Gastroesophageal sphincter (tissue), 4 donors: Measurements from ENCODE around the gene NKAIN1. TPM values are rescaled to one million over a fixed set of nuclear protein-coding genes. Genes with fewer than 3 reads are reported as not detected.

Experiments used
- ATAC-seq: fragments of 150-250 bp; one replicate; pipeline ENCODE4 v1.9.1; 2016; ENCODE audit warnings: mild to moderate bottlenecking, moderate library complexity
- H3K27ac ChIP-seq, 4 donors: fragments of 200-600 bp; sonication (generic) in 3 of 4; 1 replicate in 3 of 4; 2 replicates in 1 of 4; pipeline ENCODE4 v1.5.1; 2016 to 2019
- H3K27me3 ChIP-seq: fragments of 200-600 bp; sonication (generic); one replicate; pipeline ENCODE4 v1.5.1; 2019
- H3K36me3 ChIP-seq, 2 donors: fragments of 200-600 bp; sonication (generic); one replicate each; pipeline ENCODE4 v1.5.1; 2019; ENCODE audit warnings: control low read depth in 1 of 2
- H3K4me1 ChIP-seq, 3 donors: fragments of 200-600 bp; sonication (generic); 1 replicate in 2 of 3; 2 replicates in 1 of 3; pipeline ENCODE4 v1.5.1; 2016 to 2019; ENCODE audit warnings: control low read depth in 2 of 3
- H3K4me3 ChIP-seq, 2 donors: fragments of 200-600 bp; sonication (generic); one replicate each; pipeline ENCODE4 v1.5.1; 2019; ENCODE audit warnings: mild to moderate bottlenecking in 1 of 2, moderate library complexity in 1 of 2
- H3K9me3 ChIP-seq, 3 donors: fragments of 200-600 bp; sonication (generic); one replicate each; pipeline ENCODE4 v1.5.1; 2017 to 2019; ENCODE audit warnings: control low read depth in 2 of 3
- CTCF ChIP-seq, 4 experiments: fragments of 200-600 bp in 2 of 4; fragments of 450-650 bp in 2 of 4; sonication (generic) in 1 of 4; IDR thresholded peaks; one replicate each; pipeline ENCODE4 v1.5.1; 2017 to 2019; ENCODE audit warnings: antibody characterized with exemption in 4 of 4, mild to moderate bottlenecking in 2 of 4, moderate library complexity in 2 of 4
- EP300 ChIP-seq: sonication (generic); formaldehyde crosslinking; IDR thresholded peaks from one replicate; pipeline ENCODE4 v1.6.1; 2017; ENCODE audit warnings: antibody characterized with exemption, mild to moderate bottlenecking
- POLR2A ChIP-seq, 2 donors: fragments of 450-650 bp; IDR thresholded peaks; one replicate each; pipeline ENCODE4 v1.6.1; 2017; ENCODE audit warnings: antibody characterized with exemption in 2 of 2, mild to moderate bottlenecking in 2 of 2, moderate library complexity in 1 of 2
- POLR2AphosphoS5 ChIP-seq: sonication (generic); formaldehyde crosslinking; IDR thresholded peaks from one replicate; pipeline ENCODE4 v1.6.1; 2017; ENCODE audit warnings: antibody characterized with exemption
- WGBS, 2 donors: methylation state at CpG; one replicate each; pipeline ENCODE4 v1.1.5; 2018; ENCODE audit warnings: low coverage in 1 of 2; 5-methylcytosine and 5-hydroxymethylcytosine counted together
- total RNA-seq, 4 donors: library from RNA; depleted of rRNA; stranded (reverse); fragments of >200 nt; gene quantifications; one replicate each; pipeline ENCODE4 v1.1.0, GENCODE V29; 2016

NKAIN1 gene
- total RNA-seq, 4 donors from 2014 or later: not detected

- H3K4me1 ChIP-seq: peaks cover 0 to 18% (median 5%) of the 10 kb centered on the region in 3 donors
- 73% methylated on average over 9 to 10 of the region's 19 CpGs for WGBS, 2 donors
- no peak for ATAC-seq
- no peaks in the 10 kb centered on the region for H3K9me3 ChIP-seq
- TF ChIP-seq CTCF (IDR thresholded peaks at IDR 0.05) (no peak), EP300 (no peak), POLR2AphosphoS5 (no peak), POLR2A (IDR thresholded peaks at IDR 0.05) (no peak)
- H3K36me3 ChIP-seq: no peaks in the 10 kb centered on the region
- H3K27ac ChIP-seq: peak overlapping the region; percentile 6 to 86 (median 85)
- no peaks in the 10 kb centered on the region for H3K27me3 ChIP-seq
- peak overlapping the region; percentile 68 to 87 for H3K4me3 ChIP-seq
Observed at GRCh38 chr1:31154000-31154631, 85.6 kb downstream of the NKAIN1 start.

- no peak for TF ChIP-seq CTCF (IDR thresholded peaks at IDR 0.05)
- TF ChIP-seq POLR2A (IDR thresholded peaks at IDR 0.05): no peak
- TF ChIP-seq POLR2AphosphoS5: no peak
- no peak for TF ChIP-seq EP300
- H3K4me3 ChIP-seq: no peak overlapping the region
- H3K36me3 ChIP-seq: no peaks in the 10 kb centered on the region
- no peak overlapping the region for H3K27ac ChIP-seq
- 90 to 100% methylated on average over 3 of the region's 3 CpGs for WGBS, 2 donors
- H3K27me3 ChIP-seq: no peaks in the 10 kb centered on the region
- no peak for ATAC-seq
- no peaks in the 10 kb centered on the region for H3K9me3 ChIP-seq
- H3K4me1 ChIP-seq: peaks cover 0 to 18% (median 5%) of the 10 kb centered on the region in 3 donors
Observed at GRCh38 chr1:31153423-31153822, 86.3 kb downstream of the NKAIN1 start.

GRCh38 chr1:31152181-31152795 lies 87.4 kb downstream of the NKAIN1 start:
- WGBS, 2 donors: 60 to 70% methylated on average over 1 to 8 of the region's 8 CpGs
- Histone ChIP-seq H3K4me3 (no peak overlapping the region), H3K36me3 (no peaks in the 10 kb centered on the region), H3K9me3 (no peaks in the 10 kb centered on the region), H3K27me3 (no peaks in the 10 kb centered on the region), H3K4me1 (peaks cover 0 to 18% (median 5%) of the 10 kb centered on the region in 3 donors), H3K27ac (no peak overlapping the region)
- TF ChIP-seq POLR2AphosphoS5 (no peak), POLR2A (IDR thresholded peaks at IDR 0.05) (no peak), EP300 (no peak), CTCF (IDR thresholded peaks at IDR 0.05) (no peak)
- ATAC-seq: no peak

- WGBS, 2 donors: 67 to 94% methylated on average over 2 to 3 of the region's 3 CpGs
- H3K4me3 ChIP-seq: no peak overlapping the region
- H3K4me1 ChIP-seq: peaks cover 0 to 18% (median 5%) of the 10 kb centered on the region in 3 donors
- ATAC-seq: no peak
- H3K27me3 ChIP-seq: no peaks in the 10 kb centered on the region
- no peak overlapping the region for H3K27ac ChIP-seq
- H3K36me3 ChIP-seq: no peaks in the 10 kb centered on the region
- no peak for TF ChIP-seq POLR2AphosphoS5
- no peak for TF ChIP-seq CTCF (IDR thresholded peaks at IDR 0.05)
- no peak for TF ChIP-seq EP300
- no peak for TF ChIP-seq POLR2A (IDR thresholded peaks at IDR 0.05)
- H3K9me3 ChIP-seq: no peaks in the 10 kb centered on the region
Observed at GRCh38 chr1:31151402-31151801, 88.3 kb downstream of the NKAIN1 start.

- WGBS, 2 donors: 100% methylated on average over 1 of the region's 1 CpG
- Histone ChIP-seq H3K4me1 (no peaks in the 10 kb centered on the region), H3K27me3 (no peaks in the 10 kb centered on the region), H3K9me3 (no peaks in the 10 kb centered on the region), H3K4me3 (no peak overlapping the region), H3K36me3 (no peaks in the 10 kb centered on the region), H3K27ac (no peak overlapping the region)
- TF ChIP-seq POLR2AphosphoS5: no peak
- TF ChIP-seq CTCF (IDR thresholded peaks at IDR 0.05): no peak
- no peak for TF ChIP-seq EP300
- TF ChIP-seq POLR2A (IDR thresholded peaks at IDR 0.05): no peak
- no peak for ATAC-seq
Observed at GRCh38 chr1:31148409-31148808, 91.3 kb downstream of the NKAIN1 start.
